IMR-90 (cell line): ENCODE results near the gene RPS6KB1. TPM values are rescaled to one million over a fixed set of nuclear protein-coding genes. Genes with fewer than 3 reads are reported as not detected.

Experiments
- ATAC-seq: fragments of 200-7000 bp; cut with Tn5 transposase; 2 replicates; pipeline ENCODE4 v1.9.1; 2020; ENCODE audit warnings: low read depth, mild to moderate bottlenecking, moderate library complexity
- BruUV-seq: library from RNA; stranded (reverse); fragments of 400-500 nt; replicated peaks from 2 replicates; lab custom pipeline; 2021; lab: Mats Ljungman, UMichigan
- CTCF ChIA-PET: fragments of 300-600 bp; formaldehyde crosslinking; extraction: SDS; loops from one replicate; lab custom pipeline; 2021; ENCODE audit warnings: antibody characterized with exemption; lab: Yijun Ruan, JAX
- POLR2A ChIA-PET: fragments of 300-600 bp; sonication (Branson Sonifier 250); formaldehyde crosslinking; loops from one replicate; lab custom pipeline; 2022; ENCODE audit warnings: antibody characterized with exemption; ENCODE audit not compliant: unreplicated experiment; lab: Charles Lee
- DNase-seq: peaks from one replicate; pipeline ENCODE4 v3.0.0; 2013
- H2AFZ ChIP-seq: replicated peaks from 2 replicates; pipeline ENCODE3; 2013; ENCODE audit warnings: low read length, mild to moderate bottlenecking; ENCODE audit not compliant: poor library complexity
- H2AK5ac ChIP-seq: 2 replicates; pipeline ENCODE4 v1.6.1; 2013; ENCODE audit warnings: low read depth, low read length, inconsistent platforms
- H2AK9ac ChIP-seq: replicated peaks from 2 replicates; pipeline ENCODE3; 2013; ENCODE audit warnings: mild to moderate bottlenecking, low read depth, low read length, moderate library complexity; ENCODE audit not compliant: poor library complexity
- H2BK120ac ChIP-seq: 2 replicates; pipeline ENCODE4 v1.6.1; 2013; ENCODE audit warnings: low read depth, low read length, inconsistent platforms
- H2BK15ac ChIP-seq: 3 replicates; pipeline ENCODE4 v1.6.1; 2013; ENCODE audit warnings: low read depth, low read length, inconsistent platforms
- H2BK20ac ChIP-seq: 2 replicates; pipeline ENCODE4 v1.6.1; 2013; ENCODE audit warnings: low read depth, mild to moderate bottlenecking, inconsistent platforms, low read length, moderate library complexity
- H2BK5ac ChIP-seq: 2 replicates; pipeline ENCODE4 v1.6.1; 2013; ENCODE audit warnings: mild to moderate bottlenecking, low read depth, low read length, inconsistent platforms; ENCODE audit not compliant: poor library complexity, severe bottlenecking
- H3K14ac ChIP-seq: replicated peaks from 2 replicates; pipeline ENCODE4 v1.6.1; 2013; ENCODE audit warnings: low read depth, low read length, inconsistent platforms
- H3K18ac ChIP-seq: 2 replicates; pipeline ENCODE4 v1.6.1; 2013; ENCODE audit warnings: low read depth, low read length, control low read depth
- H3K23ac ChIP-seq: 2 replicates; pipeline ENCODE4 v1.6.1; 2013; ENCODE audit warnings: low read depth, low read length, inconsistent platforms
- H3K27ac ChIP-seq: 2 replicates; pipeline ENCODE4 v1.5.1; 2013; ENCODE audit warnings: mild to moderate bottlenecking, control low read depth, low read length; ENCODE audit not compliant: insufficient read depth
- H3K27me3 ChIP-seq: 2 replicates; pipeline ENCODE4 v1.6.1; 2013; ENCODE audit warnings: low read length; ENCODE audit not compliant: control insufficient read depth, insufficient read depth
- H3K36me3 ChIP-seq: 2 replicates; pipeline ENCODE4 v1.6.1; 2013; ENCODE audit warnings: low read length, mixed read lengths; ENCODE audit not compliant: control insufficient read depth, insufficient read depth
- H3K4ac ChIP-seq: 2 replicates; pipeline ENCODE4 v1.6.1; 2013; ENCODE audit warnings: low read depth, low read length, inconsistent platforms
- H3K4me1 ChIP-seq: 2 replicates; pipeline ENCODE4 v1.6.1; 2013; ENCODE audit warnings: low read length, mixed read lengths; ENCODE audit not compliant: control insufficient read depth, insufficient read depth
- H3K4me2 ChIP-seq: 2 replicates; pipeline ENCODE4 v1.6.1; 2013; ENCODE audit warnings: low read depth, mild to moderate bottlenecking, control low read depth, low read length, moderate library complexity
- H3K4me3 ChIP-seq: 2 replicates; pipeline ENCODE4 v1.5.1; 2013; ENCODE audit warnings: low read depth, mild to moderate bottlenecking, control low read depth, low read length, moderate library complexity; ENCODE audit not compliant: insufficient read depth
- H3K56ac ChIP-seq: 2 replicates; pipeline ENCODE4 v1.6.1; 2013; ENCODE audit warnings: low read length, inconsistent platforms; ENCODE audit not compliant: insufficient read depth; ENCODE audit errors: extremely low read depth
- H3K79me1 ChIP-seq, 2 experiments: 2 replicates each; pipeline ENCODE4 v1.6.1; 2013; ENCODE audit warnings: low read length in 2 of 2, inconsistent platforms in 1 of 2, low read depth in 1 of 2
- H3K9ac ChIP-seq: 2 replicates; pipeline ENCODE4 v1.6.1; 2013; ENCODE audit warnings: low read depth, low read length, control low read depth
- H3K9me1 ChIP-seq: 2 replicates; pipeline ENCODE4 v1.6.1; 2013; ENCODE audit warnings: low read length, inconsistent platforms; ENCODE audit not compliant: insufficient read depth
- H3K9me3 ChIP-seq: 2 replicates; pipeline ENCODE4 v1.6.1; 2013; ENCODE audit warnings: low read length; ENCODE audit not compliant: control insufficient read depth, insufficient read depth
- H4K20me1 ChIP-seq: 2 replicates; pipeline ENCODE4 v1.6.1; 2013; ENCODE audit warnings: low read length, inconsistent platforms; ENCODE audit not compliant: insufficient read depth
- H4K5ac ChIP-seq: 2 replicates; pipeline ENCODE4 v1.6.1; 2013; ENCODE audit warnings: mild to moderate bottlenecking, low read depth, low read length, control low read depth
- H4K8ac ChIP-seq, 2 experiments: 2 replicates each; pipeline ENCODE4 v1.6.1; 2013; ENCODE audit warnings: low read depth in 2 of 2, low read length in 2 of 2, control low read depth in 1 of 2, inconsistent platforms in 1 of 2
- H4K91ac ChIP-seq: 2 replicates; pipeline ENCODE4 v1.6.1; 2013; ENCODE audit warnings: low read depth, low read length, inconsistent platforms; ENCODE audit not compliant: insufficient read depth
- CEBPB ChIP-seq: IDR thresholded peaks from 2 replicates; pipeline ENCODE4 v1.6.1; 2012; ENCODE audit warnings: low read depth, low read length, improper control_type of control experiment
- CHD1 ChIP-seq: IDR thresholded peaks from 2 replicates; pipeline ENCODE4 v1.6.1; 2012; ENCODE audit warnings: low read depth, low read length, improper control_type of control experiment
- FOS ChIP-seq: fragments of 150-350 bp; IDR thresholded peaks from 2 replicates; pipeline ENCODE4 v1.6.1; 2016; ENCODE audit warnings: low read depth, low read length
- MAZ ChIP-seq: IDR thresholded peaks from 2 replicates; pipeline ENCODE4 v1.6.1; 2012; ENCODE audit warnings: low read depth, mild to moderate bottlenecking, low read length, improper control_type of control experiment, moderate library complexity, borderline replicate concordance
- NFE2L2 ChIP-seq: fragments of 150-350 bp; IDR thresholded peaks from 2 replicates; pipeline ENCODE4 v1.6.1; 2016; ENCODE audit warnings: low read depth, mild to moderate bottlenecking, low read length
- POLR2A ChIP-seq: IDR thresholded peaks from 2 replicates; pipeline ENCODE4 v1.6.1; 2012; ENCODE audit warnings: mild to moderate bottlenecking, low read depth, low read length
- RAD21 ChIP-seq: IDR thresholded peaks from 2 replicates; pipeline ENCODE4 v1.6.1; 2012; ENCODE audit warnings: low read length, improper control_type of control experiment
- RCOR1 ChIP-seq: IDR thresholded peaks from 2 replicates; pipeline ENCODE4 v1.6.1; 2012; ENCODE audit warnings: mild to moderate bottlenecking, low read length, improper control_type of control experiment; ENCODE audit not compliant: insufficient replicate concordance
- RFX5 ChIP-seq: IDR thresholded peaks from 2 replicates; pipeline ENCODE4 v1.8.0; 2012; ENCODE audit warnings: low read depth, mild to moderate bottlenecking, low read length, moderate library complexity
- SMC3 ChIP-seq: fragments of 150-350 bp; IDR thresholded peaks from 2 replicates; pipeline ENCODE4 v1.6.1; 2016; ENCODE audit warnings: low read depth, mild to moderate bottlenecking, antibody characterized with exemption, low read length, moderate library complexity
- WGBS, 2 experiments: methylation state at CpG; one replicate each; pipeline versions ENCODE4 v1.1.5 to v1.1.7; 2013; ENCODE audit warnings: missing lambda C conversion rate in 2 of 2; ENCODE audit not compliant: insufficient read length in 1 of 2; ENCODE audit errors: extremely low coverage in 2 of 2; 5-methylcytosine and 5-hydroxymethylcytosine counted together
- dilution Hi-C: fragments of 300-500 bp; cut with HindIII; formaldehyde crosslinking; loops from one replicate; pipeline ENCODE4 v1.14.3; 2018; ENCODE audit warnings: low sequenced_read_pairs; ENCODE audit not compliant: unreplicated experiment
- in situ Hi-C: fragments of 300-500 bp; cut with MboI; formaldehyde crosslinking; loops from 3 replicates; pipeline ENCODE4 v1.14.3; 2019; ENCODE audit warnings: low sequenced_read_pairs, inconsistent platforms, mixed read lengths
- intact Hi-C: fragments of 100-400 bp; cut with micrococcal nuclease; formaldehyde crosslinking; loops from 2 replicates; pipeline ENCODE4 v1.10.0; 2022
- polyA plus RNA-seq, 3 experiments: library from polyadenylated mRNA; depleted of rRNA; stranded (reverse); fragments of >200 nt; gene quantifications; 2 replicates each; pipeline ENCODE4 v1.2.3, GENCODE V29; 2012; ENCODE audit warnings: low replicate concordance in 1 of 3
- total RNA-seq: library from RNA; depleted of rRNA; stranded (reverse); fragments of >200 nt; gene quantifications from 2 replicates; pipeline ENCODE4 v1.2.3, GENCODE V29; 2012
- TF ChIP-seq, protein P1 (sequence below): conservative IDR thresholded peaks from 2 replicates; pipeline ENCODE4 v1.5.1; 2012; ENCODE audit warnings: mild to moderate bottlenecking, low read depth, low read length, improper control_type of control experiment
- TF ChIP-seq, protein P2 (sequence below): fragments of 150-350 bp; IDR thresholded peaks from 2 replicates; pipeline ENCODE4 v1.6.1; 2016; ENCODE audit warnings: low read depth, mild to moderate bottlenecking, low read length, moderate library complexity, borderline replicate concordance

RPS6KB1 gene
- total and polyA plus RNA-seq, 2 of the 4 experiments (the other 2 are of a cell fraction), result 11.7 to 20.3 TPM

DNA sequence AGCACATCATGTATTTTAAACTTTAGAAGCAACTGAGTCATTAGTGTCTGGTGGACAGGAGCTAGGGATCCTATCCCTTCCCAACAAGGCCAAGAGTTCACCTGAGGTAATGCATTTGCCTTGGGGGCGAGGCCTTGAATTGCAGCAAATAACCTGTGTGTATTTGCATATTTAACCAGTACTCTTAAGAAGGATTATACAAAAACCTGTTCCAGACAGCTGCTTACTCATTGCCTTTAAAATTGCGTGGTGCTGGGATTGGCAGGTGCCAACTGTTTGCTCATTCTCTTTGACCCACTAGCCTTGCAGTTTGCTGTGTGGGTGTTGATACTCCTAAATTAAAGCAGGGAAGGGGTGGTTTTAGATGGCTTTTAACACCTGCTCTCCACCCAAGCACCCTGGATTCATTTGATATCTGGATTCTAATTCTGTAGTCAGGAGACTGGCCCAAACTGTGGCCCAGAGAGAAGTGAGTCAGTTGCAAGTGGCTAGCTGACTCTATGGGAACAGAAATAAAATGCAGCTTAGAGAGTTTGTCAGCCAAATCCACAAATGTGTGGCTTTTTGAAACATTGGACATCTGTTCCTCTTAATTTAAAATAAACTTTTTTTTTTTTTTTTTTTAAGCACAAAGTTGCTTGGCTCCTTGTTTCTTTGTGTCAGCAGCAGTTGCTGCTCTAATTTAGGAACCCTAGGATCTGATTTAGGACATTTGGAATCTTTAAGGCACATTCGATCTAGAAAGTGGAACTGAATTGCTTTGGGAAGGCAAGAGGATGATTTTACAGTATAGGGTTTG is 47.1 kb upstream of the RPS6KB1 start:
- Histone ChIP-seq H3K4me2 (peak overlapping the region; percentile 50; the same call in 1 of the 2 replicates), H3K27ac (peak overlapping the region; percentile 90; the same call in 1 of the 2 replicates), H3K79me1 (peaks cover 0 to 6% of the 10 kb centered on the region in 2 experiments; a peak in 1 of 4 replicates), H4K5ac (peak overlapping the region; percentile 33; the same call in 1 of the 2 replicates), H2AK9ac (no peak overlapping the region), H3K36me3 (peaks cover 11% of the 10 kb centered on the region), H3K9me3 (no peaks in the 10 kb centered on the region), H3K9ac (no peak overlapping the region), H2AK5ac (peak overlapping the region; percentile 76; the same call in 1 of the 2 replicates), H4K8ac (peak overlapping the region; percentile 5 to 95; a peak in 2 of 4 replicates), H3K23ac (peak overlapping the region; percentile 0; the same call in 1 of the 2 replicates), H3K4me1 (peaks cover 16% of the 10 kb centered on the region), H2BK120ac (peak overlapping the region; percentile 97), H4K91ac (peak overlapping the region; percentile 67), H3K27me3 (no peaks in the 10 kb centered on the region), H3K14ac (peak overlapping the region; percentile 64), H3K4ac (peak overlapping the region; percentile 47), H3K56ac (no peak overlapping the region), H2BK15ac (peak overlapping the region; percentile 43; the same call in 1 of the 3 replicates), H4K20me1 (peaks cover 34% of the 10 kb centered on the region; the same call in 1 of the 2 replicates), H3K9me1 (peaks cover 11% of the 10 kb centered on the region), H3K18ac (peak overlapping the region; percentile 59; the same call in 1 of the 2 replicates), H2BK20ac (peak overlapping the region; percentile 79; the same call in 1 of the 2 replicates), H2BK5ac (peak overlapping the region; percentile 79), H2AFZ (no peak overlapping the region), H3K4me3 (no peak overlapping the region)
- in situ Hi-C loops (no loop called here), dilution Hi-C loops (no loop called here), intact Hi-C loops (no loop called here)
- CTCF ChIA-PET, result interaction anchor here (0.6 kb wide), 1 partner anchor 99 kb away, joined by 5 read pairs; no protein-coding TSS in a partner anchor
- DNase-seq (peak; percentile 89), ATAC-seq (0 out of 2 replicates have a peak, but pooled peaks have one; percentile 4)
- TF ChIP-seq POLR2A (peak; percentile 36), SMC3 (no peak), MAZ (no peak), CHD1 (no peak), RCOR1 (peak; percentile 82), FOS (no peak), CEBPB (no peak), RAD21 (no peak), NFE2L2 (no peak; the same call in 1 of the 2 replicates), RFX5 (no peak)
- TF ChIP-seq, protein P1, sequence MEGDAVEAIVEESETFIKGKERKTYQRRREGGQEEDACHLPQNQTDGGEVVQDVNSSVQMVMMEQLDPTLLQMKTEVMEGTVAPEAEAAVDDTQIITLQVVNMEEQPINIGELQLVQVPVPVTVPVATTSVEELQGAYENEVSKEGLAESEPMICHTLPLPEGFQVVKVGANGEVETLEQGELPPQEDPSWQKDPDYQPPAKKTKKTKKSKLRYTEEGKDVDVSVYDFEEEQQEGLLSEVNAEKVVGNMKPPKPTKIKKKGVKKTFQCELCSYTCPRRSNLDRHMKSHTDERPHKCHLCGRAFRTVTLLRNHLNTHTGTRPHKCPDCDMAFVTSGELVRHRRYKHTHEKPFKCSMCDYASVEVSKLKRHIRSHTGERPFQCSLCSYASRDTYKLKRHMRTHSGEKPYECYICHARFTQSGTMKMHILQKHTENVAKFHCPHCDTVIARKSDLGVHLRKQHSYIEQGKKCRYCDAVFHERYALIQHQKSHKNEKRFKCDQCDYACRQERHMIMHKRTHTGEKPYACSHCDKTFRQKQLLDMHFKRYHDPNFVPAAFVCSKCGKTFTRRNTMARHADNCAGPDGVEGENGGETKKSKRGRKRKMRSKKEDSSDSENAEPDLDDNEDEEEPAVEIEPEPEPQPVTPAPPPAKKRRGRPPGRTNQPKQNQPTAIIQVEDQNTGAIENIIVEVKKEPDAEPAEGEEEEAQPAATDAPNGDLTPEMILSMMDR, result no peak
- TF ChIP-seq, protein P2, sequence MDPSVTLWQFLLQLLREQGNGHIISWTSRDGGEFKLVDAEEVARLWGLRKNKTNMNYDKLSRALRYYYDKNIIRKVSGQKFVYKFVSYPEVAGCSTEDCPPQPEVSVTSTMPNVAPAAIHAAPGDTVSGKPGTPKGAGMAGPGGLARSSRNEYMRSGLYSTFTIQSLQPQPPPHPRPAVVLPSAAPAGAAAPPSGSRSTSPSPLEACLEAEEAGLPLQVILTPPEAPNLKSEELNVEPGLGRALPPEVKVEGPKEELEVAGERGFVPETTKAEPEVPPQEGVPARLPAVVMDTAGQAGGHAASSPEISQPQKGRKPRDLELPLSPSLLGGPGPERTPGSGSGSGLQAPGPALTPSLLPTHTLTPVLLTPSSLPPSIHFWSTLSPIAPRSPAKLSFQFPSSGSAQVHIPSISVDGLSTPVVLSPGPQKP, result no peak
- POLR2A ChIA-PET, result interaction anchor here (0.7 to 2.4 kb wide), 8 partner anchors 8 to 137 kb away, joined by 3 to 22 read pairs (median 6); no protein-coding TSS in a partner anchor
- WGBS, 2 experiments, result no CpG with 5 or more reads among the region's 3 CpGs
- no TSS peak for BruUV-seq
